ENCODE data around the gene PRPF4.

DNA sequence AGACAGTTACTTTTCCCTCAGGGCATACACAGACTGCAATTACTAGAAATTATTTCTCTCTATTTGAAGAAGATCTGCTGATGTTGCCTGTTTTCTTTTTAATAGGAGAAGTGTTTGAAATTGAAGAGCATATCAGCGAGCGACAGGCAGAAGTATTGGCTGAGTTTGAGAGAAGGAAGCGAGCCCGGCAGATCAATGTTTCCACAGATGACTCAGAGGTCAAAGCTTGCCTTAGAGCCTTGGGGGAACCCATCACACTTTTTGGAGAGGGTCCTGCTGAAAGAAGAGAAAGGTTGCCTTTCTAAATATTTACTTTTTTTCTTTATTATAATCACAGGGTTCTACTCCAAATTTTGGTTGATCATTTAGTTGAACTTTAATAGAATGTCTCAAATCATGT lies 3.4 kb downstream of the PRPF4 start:
- TF ChIP-seq, protein P1, sequence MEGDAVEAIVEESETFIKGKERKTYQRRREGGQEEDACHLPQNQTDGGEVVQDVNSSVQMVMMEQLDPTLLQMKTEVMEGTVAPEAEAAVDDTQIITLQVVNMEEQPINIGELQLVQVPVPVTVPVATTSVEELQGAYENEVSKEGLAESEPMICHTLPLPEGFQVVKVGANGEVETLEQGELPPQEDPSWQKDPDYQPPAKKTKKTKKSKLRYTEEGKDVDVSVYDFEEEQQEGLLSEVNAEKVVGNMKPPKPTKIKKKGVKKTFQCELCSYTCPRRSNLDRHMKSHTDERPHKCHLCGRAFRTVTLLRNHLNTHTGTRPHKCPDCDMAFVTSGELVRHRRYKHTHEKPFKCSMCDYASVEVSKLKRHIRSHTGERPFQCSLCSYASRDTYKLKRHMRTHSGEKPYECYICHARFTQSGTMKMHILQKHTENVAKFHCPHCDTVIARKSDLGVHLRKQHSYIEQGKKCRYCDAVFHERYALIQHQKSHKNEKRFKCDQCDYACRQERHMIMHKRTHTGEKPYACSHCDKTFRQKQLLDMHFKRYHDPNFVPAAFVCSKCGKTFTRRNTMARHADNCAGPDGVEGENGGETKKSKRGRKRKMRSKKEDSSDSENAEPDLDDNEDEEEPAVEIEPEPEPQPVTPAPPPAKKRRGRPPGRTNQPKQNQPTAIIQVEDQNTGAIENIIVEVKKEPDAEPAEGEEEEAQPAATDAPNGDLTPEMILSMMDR (IDR thresholded peaks at IDR 0.05; ENCODE audit: low read length), result no peak
- TF ChIP-seq EZH2 (optimal IDR thresholded peaks at IDR 0.05; ENCODE audit: low read depth, low read length) (no peak), EZH2phosphoT487 (IDR thresholded peaks at IDR 0.05; ENCODE audit: low read length) (no peak)

Data from MM.1S (cell line).